ENCODE measurements around the gene VSIG1.

- TF ChIP-seq POLR2AphosphoS5 (IDR thresholded peaks at IDR 0.05) (no peak), CTCF (IDR thresholded peaks at IDR 0.05; ENCODE audit: poor library complexity, severe bottlenecking) (no peak)
These were observed 26.0 kb downstream of the VSIG1 start for GRCh38 chrX:108070891-108071290.

Data from neural cell (in vitro differentiated cells).